Activated B cell treated with CpG ODN at 0.5 μM for 24 hours (primary cell): Measurements from ENCODE around the gene C1orf159. TPM values are rescaled to one million over a fixed set of nuclear protein-coding genes. Genes with fewer than 3 reads are reported as not detected.
A peak's percentile ranks its signal among the peaks of the same experiment; 100 is the strongest.
"Not testable (repeated sequence)": the region's sequence is repeated elsewhere in the genome, so short reads cannot be mapped to it uniquely, and the experiment has no call there.

Experiments
- ATAC-seq: fragments of 200-7000 bp; cut with Tn5 transposase; one replicate; pipeline ENCODE4 v1.10.0; 2021; ENCODE audit warnings: low read depth, mild to moderate bottlenecking, moderate library complexity
- CTCF ChIA-PET: fragments of 350-600 bp; sonication (Branson Sonifier 250); formaldehyde crosslinking; loops from one replicate; lab custom pipeline; 2021; ENCODE audit warnings: antibody characterized with exemption; lab: Charles Lee
- POLR2A ChIA-PET: fragments of 350-600 bp; sonication (Branson Sonifier 250); formaldehyde crosslinking; loops from one replicate; lab custom pipeline; 2021; ENCODE audit warnings: antibody characterized with exemption; lab: Charles Lee
- DNase-seq: peaks from one replicate; pipeline ENCODE4 v3.0.0; 2022
- H3K27ac Mint-ChIP-seq: one replicate; pipeline ENCODE4 v1.8.0; 2020; ENCODE audit warnings: mixed read lengths
- H3K27me3 Mint-ChIP-seq: one replicate; pipeline ENCODE4 v1.8.0; 2021; ENCODE audit warnings: mixed read lengths
- H3K36me3 Mint-ChIP-seq: one replicate; pipeline ENCODE4 v1.8.0; 2021; ENCODE audit warnings: low read depth, mixed read lengths
- H3K4me1 Mint-ChIP-seq: one replicate; pipeline ENCODE4 v1.8.0; 2021; ENCODE audit warnings: mixed read lengths
- H3K4me3 Mint-ChIP-seq: one replicate; pipeline ENCODE4 v1.8.0; 2020; ENCODE audit warnings: mild to moderate bottlenecking, mixed read lengths
- H3K9me3 Mint-ChIP-seq: one replicate; pipeline ENCODE4 v1.8.0; 2020; ENCODE audit warnings: mixed read lengths
- CTCF ChIP-seq: fragments of 200-600 bp; IDR thresholded peaks from one replicate; pipeline ENCODE4 v1.8.0; 2022; ENCODE audit warnings: antibody characterized with exemption, mild to moderate bottlenecking
- intact Hi-C: fragments of 100-400 bp; cut with micrococcal nuclease; formaldehyde crosslinking; loops from one replicate; pipeline ENCODE4 v1.15.1; 2024
- total RNA-seq: library from RNA; stranded (reverse); gene quantifications from 2 replicates; pipeline ENCODE4 v1.2.3, GENCODE V29; 2022

C1orf159 gene
- total RNA-seq, 1 donor from 2014 or later = 26.5 TPM

GRCh38 chr1:1058088-1058905 lies 57.6 kb downstream of the C1orf159 start:
- peak overlapping the region; percentile 80 for H3K4me3 Mint-ChIP-seq
- ATAC-seq = no peak
- no peak overlapping the region for H3K27ac Mint-ChIP-seq
- peaks cover 32% of the 10 kb centered on the region for H3K4me1 Mint-ChIP-seq
- no peak for TF ChIP-seq CTCF
- CTCF ChIA-PET = no interaction called here
- intact Hi-C loops = no loop called here
- H3K36me3 Mint-ChIP-seq = no peaks in the 10 kb centered on the region
- POLR2A ChIA-PET = interaction anchor here (0.6 to 9.0 kb wide), 9 partner anchors 7 to 135 kb away, joined by 3 to 159 read pairs (median 5); partner anchors contain the start of genes AGRN, C1orf159 and ISG15
- no peak for DNase-seq
- H3K9me3 Mint-ChIP-seq = no peaks in the 10 kb centered on the region
- peaks cover 18% of the 10 kb centered on the region for H3K27me3 Mint-ChIP-seq

GRCh38 chr1:1057769-1058087 lies 58.2 kb downstream of the C1orf159 start:
- ATAC-seq, DNase-seq, H3K36me3 Mint-ChIP-seq, CTCF ChIA-PET, intact Hi-C loops, H3K27ac Mint-ChIP-seq, H3K9me3 Mint-ChIP-seq: not testable (repeated sequence)
- H3K4me1 Mint-ChIP-seq = peaks cover 28% of the 10 kb centered on the region
- POLR2A ChIA-PET = interaction anchor here (0.6 to 9.0 kb wide), 5 partner anchors 13 to 136 kb away, joined by 3 to 159 read pairs (median 8); no protein-coding TSS in a partner anchor
- H3K4me3 Mint-ChIP-seq = peak overlapping the region; percentile 80
- H3K27me3 Mint-ChIP-seq = peaks cover 18% of the 10 kb centered on the region

DNA sequence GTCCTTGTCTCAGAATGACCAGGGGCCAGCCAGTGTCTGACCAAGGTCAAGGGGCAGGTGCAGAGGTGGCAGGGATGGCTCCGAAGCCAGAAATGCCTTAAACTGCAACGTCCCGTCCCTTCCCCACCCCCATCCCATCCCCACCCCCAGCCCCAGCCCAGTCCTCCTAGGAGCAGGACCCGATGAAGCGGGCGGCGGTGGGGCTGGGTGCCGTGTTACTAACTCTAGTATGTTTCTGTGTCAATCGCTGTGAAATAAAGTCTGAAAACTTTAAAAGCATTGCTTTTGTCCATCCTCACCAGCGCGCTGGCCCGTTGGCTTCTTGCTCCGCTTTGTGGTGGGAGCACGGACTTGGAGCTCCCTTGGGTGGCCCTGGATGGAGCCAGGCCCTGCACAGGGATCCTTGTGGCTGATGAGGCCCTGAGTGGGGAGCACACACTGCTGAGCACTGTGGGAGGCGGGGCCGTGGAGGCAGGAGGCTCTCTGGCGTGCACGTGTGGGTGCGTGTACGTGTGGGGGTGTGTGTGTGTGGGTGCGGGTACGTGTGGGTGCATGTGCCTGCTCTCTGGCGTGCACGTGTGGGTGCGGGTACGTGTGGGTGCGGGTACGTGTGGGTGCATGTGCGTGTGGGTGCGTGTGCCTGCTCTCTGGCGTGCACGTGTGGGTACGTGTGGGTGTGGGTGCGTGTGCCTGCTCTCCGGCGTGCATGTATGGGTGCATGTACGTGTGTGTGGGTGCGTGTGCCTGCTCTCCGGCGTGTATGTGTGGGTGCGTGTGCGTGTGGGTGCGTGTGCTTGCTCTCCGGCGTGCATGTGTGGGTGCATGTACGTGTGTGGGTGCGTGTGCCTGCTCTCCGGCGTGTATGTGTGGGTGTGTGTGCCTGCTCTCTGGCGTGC lies 59.8 kb downstream of the C1orf159 start:
- no peak for ATAC-seq
- H3K36me3 Mint-ChIP-seq = no peaks in the 10 kb centered on the region
- ChIA-PET CTCF (no interaction called here), POLR2A (interaction anchor here (1.0 kb wide), 1 partner anchor 16 kb away, joined by 3 read pairs; no protein-coding TSS in a partner anchor)
- no peak for TF ChIP-seq CTCF
- intact Hi-C loops = no loop called here
- H3K9me3 Mint-ChIP-seq = no peaks in the 10 kb centered on the region
- peaks cover 17% of the 10 kb centered on the region for H3K27me3 Mint-ChIP-seq
- H3K4me1 Mint-ChIP-seq = peaks cover 21% of the 10 kb centered on the region
- H3K27ac Mint-ChIP-seq = no peak overlapping the region
- DNase-seq = no peak
- H3K4me3 Mint-ChIP-seq = no peak overlapping the region

- intact Hi-C loops = no loop called here
- peaks cover 17% of the 10 kb centered on the region for H3K4me1 Mint-ChIP-seq
- no peaks in the 10 kb centered on the region for H3K9me3 Mint-ChIP-seq
- no peak for TF ChIP-seq CTCF
- H3K27me3 Mint-ChIP-seq = peaks cover 11% of the 10 kb centered on the region
- H3K4me3 Mint-ChIP-seq = no peak overlapping the region
- no peaks in the 10 kb centered on the region for H3K36me3 Mint-ChIP-seq
- CTCF ChIA-PET = no interaction called here
- H3K27ac Mint-ChIP-seq = no peak overlapping the region
- ATAC-seq (no peak), DNase-seq (no peak)
- POLR2A ChIA-PET = interaction anchor here (1.0 kb wide), 1 partner anchor 14 kb away, joined by 3 read pairs; no protein-coding TSS in a partner anchor
These were observed 60.9 kb downstream of the C1orf159 start for GRCh38 chr1:1054971-1055370.

DNA sequence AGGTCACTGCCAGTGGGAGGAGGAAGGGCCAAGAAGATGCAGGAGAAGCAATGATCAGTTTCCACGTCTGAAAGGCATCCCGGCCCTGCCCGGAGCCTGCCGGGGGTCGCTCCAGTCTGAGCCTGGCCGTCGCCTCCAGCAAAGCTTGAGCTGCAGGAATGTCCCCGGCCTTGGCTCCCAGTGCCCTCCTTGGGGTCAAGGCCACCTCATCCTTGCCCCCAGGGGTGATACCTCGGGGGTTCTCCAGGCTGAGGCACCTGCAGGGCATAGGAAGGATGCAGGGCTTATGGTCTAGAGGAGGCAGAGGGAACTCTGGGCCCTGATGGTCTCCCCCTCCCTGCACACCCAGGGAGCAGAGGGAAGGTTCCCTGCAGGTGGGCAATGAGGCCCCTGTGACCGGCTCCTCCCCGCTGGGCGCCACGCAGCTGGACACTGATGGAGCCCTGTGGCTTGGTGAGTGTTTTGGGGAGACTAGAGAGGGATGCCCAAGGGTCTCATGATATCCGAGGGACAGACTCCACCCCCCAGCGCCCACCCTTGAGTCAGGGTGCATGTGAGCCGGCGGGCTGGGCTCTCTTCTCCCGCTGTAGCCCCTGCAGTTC lies 61.7 kb downstream of the C1orf159 start:
- ATAC-seq (no peak), DNase-seq (no peak)
- Mint-ChIP-seq H3K4me1 (peaks cover 16% of the 10 kb centered on the region), H3K27me3 (peaks cover 11% of the 10 kb centered on the region), H3K9me3 (no peaks in the 10 kb centered on the region), H3K4me3 (no peak overlapping the region), H3K27ac (no peak overlapping the region), H3K36me3 (no peaks in the 10 kb centered on the region)
- intact Hi-C loops = no loop called here
- ChIA-PET CTCF (no interaction called here), POLR2A (interaction anchor here (0.7 kb wide), 1 partner anchor 10 kb away, joined by 3 read pairs; no protein-coding TSS in a partner anchor)
- TF ChIP-seq CTCF = no peak
